Parathyroid adenoma (tissue), 2 donors: ENCODE results near the gene POLN.

Source experiments
- H2AFZ ChIP-seq: fragments of 300-600 bp; sonication (generic); one replicate; pipeline ENCODE4 v1.7.0; 2017; ENCODE audit warnings: antibody characterized with exemption, mild to moderate bottlenecking
- H3K27ac ChIP-seq: fragments of 300-600 bp; sonication (generic); one replicate; pipeline ENCODE4 v1.7.0; 2017
- H3K27me3 ChIP-seq: fragments of 300-600 bp; sonication (generic); one replicate; pipeline ENCODE4 v1.7.0; 2017; ENCODE audit warnings: low read length; ENCODE audit not compliant: control insufficient read depth, insufficient read depth
- H3K36me3 ChIP-seq: fragments of 300-600 bp; sonication (generic); one replicate; pipeline ENCODE4 v1.7.0; 2017; ENCODE audit warnings: low read length; ENCODE audit not compliant: control insufficient read depth, insufficient read depth
- H3K4me1 ChIP-seq: fragments of 300-600 bp; sonication (generic); one replicate; pipeline ENCODE4 v1.7.0; 2017; ENCODE audit warnings: control low read depth
- H3K4me2 ChIP-seq: fragments of 300-600 bp; sonication (generic); one replicate; pipeline ENCODE4 v1.7.0; 2017; ENCODE audit warnings: low read length
- H3K4me3 ChIP-seq: fragments of 300-600 bp; sonication (generic); one replicate; pipeline ENCODE4 v1.7.0; 2017; ENCODE audit warnings: low read depth, low read length
- H3K79me2 ChIP-seq: fragments of 300-600 bp; sonication (generic); one replicate; pipeline ENCODE4 v1.7.0; 2017; ENCODE audit warnings: control low read depth
- H3K9ac ChIP-seq: fragments of 300-600 bp; sonication (generic); one replicate; pipeline ENCODE4 v1.7.0; 2017; ENCODE audit warnings: mild to moderate bottlenecking
- H3K9me3 ChIP-seq: fragments of 300-600 bp; sonication (generic); one replicate; pipeline ENCODE4 v1.7.0; 2017; ENCODE audit warnings: low read length; ENCODE audit not compliant: control insufficient read depth
- CTCF ChIP-seq: fragments of 300-600 bp; sonication (generic); IDR thresholded peaks from one replicate; pipeline ENCODE4 v1.7.0; 2017; ENCODE audit warnings: antibody characterized with exemption, mild to moderate bottlenecking
- donor health status: primary hyperparathyroidism.

POLN gene

GRCh38 chr4:2289311-2289954, 47.5 kb upstream of the POLN start:
- no peak overlapping the region for H2AFZ ChIP-seq
- H3K27me3 ChIP-seq = no peaks in the 10 kb centered on the region
- no peak for TF ChIP-seq CTCF
- H3K4me1 ChIP-seq = no peaks in the 10 kb centered on the region
- no peak overlapping the region for H3K4me2 ChIP-seq
- H3K4me3 ChIP-seq = no peak overlapping the region
- no peak overlapping the region for H3K9ac ChIP-seq
- no peak overlapping the region for H3K27ac ChIP-seq
- no peaks in the 10 kb centered on the region for H3K36me3 ChIP-seq
- no peaks in the 10 kb centered on the region for H3K9me3 ChIP-seq
- H3K79me2 ChIP-seq = no peaks in the 10 kb centered on the region

GRCh38 chr4:2288051-2288541, 46.2 kb upstream of the POLN start:
- no peaks in the 10 kb centered on the region for H3K36me3 ChIP-seq
- H3K4me3 ChIP-seq = no peak overlapping the region
- H3K9me3 ChIP-seq = no peaks in the 10 kb centered on the region
- no peak overlapping the region for H2AFZ ChIP-seq
- no peaks in the 10 kb centered on the region for H3K27me3 ChIP-seq
- H3K27ac ChIP-seq = no peak overlapping the region
- H3K9ac ChIP-seq = no peak overlapping the region
- H3K4me2 ChIP-seq = no peak overlapping the region
- no peaks in the 10 kb centered on the region for H3K4me1 ChIP-seq
- no peak for TF ChIP-seq CTCF
- H3K79me2 ChIP-seq = no peaks in the 10 kb centered on the region

GRCh38 chr4:2287594-2287915, 45.6 kb upstream of the POLN start:
- no peak for TF ChIP-seq CTCF
- H3K9ac ChIP-seq = no peak overlapping the region

GRCh38 chr4:2286904-2287593, 45.1 kb upstream of the POLN start:
- Histone ChIP-seq H3K4me1 (no peaks in the 10 kb centered on the region), H3K27ac (no peak overlapping the region), H2AFZ (no peak overlapping the region), H3K9me3 (no peaks in the 10 kb centered on the region), H3K4me2 (no peak overlapping the region), H3K4me3 (no peak overlapping the region), H3K9ac (no peak overlapping the region), H3K79me2 (no peaks in the 10 kb centered on the region), H3K27me3 (no peaks in the 10 kb centered on the region), H3K36me3 (no peaks in the 10 kb centered on the region)
- TF ChIP-seq CTCF = no peak

More at GRCh38 chr4:2287594-2287915, 45.6 kb upstream of the POLN start:
- H3K27me3 ChIP-seq = no peaks in the 10 kb centered on the region
- no peak overlapping the region for H2AFZ ChIP-seq
- H3K27ac ChIP-seq = no peak overlapping the region
- H3K36me3 ChIP-seq = no peaks in the 10 kb centered on the region
- H3K79me2 ChIP-seq = no peaks in the 10 kb centered on the region
- H3K4me3 ChIP-seq = no peak overlapping the region
- H3K9me3 ChIP-seq = no peaks in the 10 kb centered on the region
- no peaks in the 10 kb centered on the region for H3K4me1 ChIP-seq
- H3K4me2 ChIP-seq = no peak overlapping the region
